IMR-90 (cell line): ENCODE measurements around the gene HS2ST1. TPM values are rescaled to one million over a fixed set of nuclear protein-coding genes. Genes with fewer than 3 reads are reported as not detected.

Source experiments
- ATAC-seq: fragments of 200-7000 bp; cut with Tn5 transposase; 2 replicates; pipeline ENCODE4 v1.9.1; 2020; ENCODE audit warnings: low read depth, mild to moderate bottlenecking, moderate library complexity
- BruUV-seq: library from RNA; stranded (reverse); fragments of 400-500 nt; replicated peaks from 2 replicates; lab custom pipeline; 2021; lab: Mats Ljungman, UMichigan
- CTCF ChIA-PET: fragments of 300-600 bp; formaldehyde crosslinking; extraction: SDS; loops from one replicate; lab custom pipeline; 2021; ENCODE audit warnings: antibody characterized with exemption; lab: Yijun Ruan, JAX
- POLR2A ChIA-PET: fragments of 300-600 bp; sonication (Branson Sonifier 250); formaldehyde crosslinking; loops from one replicate; lab custom pipeline; 2022; ENCODE audit warnings: antibody characterized with exemption; ENCODE audit not compliant: unreplicated experiment; lab: Charles Lee
- DNase-seq: peaks from one replicate; pipeline ENCODE4 v3.0.0; 2013
- H2AFZ ChIP-seq: replicated peaks from 2 replicates; pipeline ENCODE3; 2013; ENCODE audit warnings: low read length, mild to moderate bottlenecking; ENCODE audit not compliant: poor library complexity
- H2AK5ac ChIP-seq: 2 replicates; pipeline ENCODE4 v1.6.1; 2013; ENCODE audit warnings: low read depth, low read length, inconsistent platforms
- H2AK9ac ChIP-seq: replicated peaks from 2 replicates; pipeline ENCODE3; 2013; ENCODE audit warnings: mild to moderate bottlenecking, low read depth, low read length, moderate library complexity; ENCODE audit not compliant: poor library complexity
- H2BK120ac ChIP-seq: 2 replicates; pipeline ENCODE4 v1.6.1; 2013; ENCODE audit warnings: low read depth, low read length, inconsistent platforms
- H2BK15ac ChIP-seq: 3 replicates; pipeline ENCODE4 v1.6.1; 2013; ENCODE audit warnings: low read depth, low read length, inconsistent platforms
- H2BK20ac ChIP-seq: 2 replicates; pipeline ENCODE4 v1.6.1; 2013; ENCODE audit warnings: low read depth, mild to moderate bottlenecking, inconsistent platforms, low read length, moderate library complexity
- H2BK5ac ChIP-seq: 2 replicates; pipeline ENCODE4 v1.6.1; 2013; ENCODE audit warnings: mild to moderate bottlenecking, low read depth, low read length, inconsistent platforms; ENCODE audit not compliant: poor library complexity, severe bottlenecking
- H3K14ac ChIP-seq: replicated peaks from 2 replicates; pipeline ENCODE4 v1.6.1; 2013; ENCODE audit warnings: low read depth, low read length, inconsistent platforms
- H3K18ac ChIP-seq: 2 replicates; pipeline ENCODE4 v1.6.1; 2013; ENCODE audit warnings: low read depth, low read length, control low read depth
- H3K23ac ChIP-seq: 2 replicates; pipeline ENCODE4 v1.6.1; 2013; ENCODE audit warnings: low read depth, low read length, inconsistent platforms
- H3K27ac ChIP-seq: 2 replicates; pipeline ENCODE4 v1.5.1; 2013; ENCODE audit warnings: mild to moderate bottlenecking, control low read depth, low read length; ENCODE audit not compliant: insufficient read depth
- H3K27me3 ChIP-seq: 2 replicates; pipeline ENCODE4 v1.6.1; 2013; ENCODE audit warnings: low read length; ENCODE audit not compliant: control insufficient read depth, insufficient read depth
- H3K36me3 ChIP-seq: 2 replicates; pipeline ENCODE4 v1.6.1; 2013; ENCODE audit warnings: low read length, mixed read lengths; ENCODE audit not compliant: control insufficient read depth, insufficient read depth
- H3K4ac ChIP-seq: 2 replicates; pipeline ENCODE4 v1.6.1; 2013; ENCODE audit warnings: low read depth, low read length, inconsistent platforms
- H3K4me1 ChIP-seq: 2 replicates; pipeline ENCODE4 v1.6.1; 2013; ENCODE audit warnings: low read length, mixed read lengths; ENCODE audit not compliant: control insufficient read depth, insufficient read depth
- H3K4me2 ChIP-seq: 2 replicates; pipeline ENCODE4 v1.6.1; 2013; ENCODE audit warnings: low read depth, mild to moderate bottlenecking, control low read depth, low read length, moderate library complexity
- H3K4me3 ChIP-seq: 2 replicates; pipeline ENCODE4 v1.5.1; 2013; ENCODE audit warnings: low read depth, mild to moderate bottlenecking, control low read depth, low read length, moderate library complexity; ENCODE audit not compliant: insufficient read depth
- H3K56ac ChIP-seq: 2 replicates; pipeline ENCODE4 v1.6.1; 2013; ENCODE audit warnings: low read length, inconsistent platforms; ENCODE audit not compliant: insufficient read depth; ENCODE audit errors: extremely low read depth
- H3K79me1 ChIP-seq, 2 experiments: 2 replicates each; pipeline ENCODE4 v1.6.1; 2013; ENCODE audit warnings: low read length in 2 of 2, inconsistent platforms in 1 of 2, low read depth in 1 of 2
- H3K9ac ChIP-seq: 2 replicates; pipeline ENCODE4 v1.6.1; 2013; ENCODE audit warnings: low read depth, low read length, control low read depth
- H3K9me1 ChIP-seq: 2 replicates; pipeline ENCODE4 v1.6.1; 2013; ENCODE audit warnings: low read length, inconsistent platforms; ENCODE audit not compliant: insufficient read depth
- H3K9me3 ChIP-seq: 2 replicates; pipeline ENCODE4 v1.6.1; 2013; ENCODE audit warnings: low read length; ENCODE audit not compliant: control insufficient read depth, insufficient read depth
- H4K20me1 ChIP-seq: 2 replicates; pipeline ENCODE4 v1.6.1; 2013; ENCODE audit warnings: low read length, inconsistent platforms; ENCODE audit not compliant: insufficient read depth
- H4K5ac ChIP-seq: 2 replicates; pipeline ENCODE4 v1.6.1; 2013; ENCODE audit warnings: mild to moderate bottlenecking, low read depth, low read length, control low read depth
- H4K8ac ChIP-seq, 2 experiments: 2 replicates each; pipeline ENCODE4 v1.6.1; 2013; ENCODE audit warnings: low read depth in 2 of 2, low read length in 2 of 2, control low read depth in 1 of 2, inconsistent platforms in 1 of 2
- H4K91ac ChIP-seq: 2 replicates; pipeline ENCODE4 v1.6.1; 2013; ENCODE audit warnings: low read depth, low read length, inconsistent platforms; ENCODE audit not compliant: insufficient read depth
- BHLHE40 ChIP-seq: fragments of 150-350 bp; IDR thresholded peaks from 2 replicates; pipeline ENCODE4 v1.6.1; 2016; ENCODE audit warnings: mild to moderate bottlenecking, low read depth, low read length
- CEBPB ChIP-seq: IDR thresholded peaks from 2 replicates; pipeline ENCODE4 v1.6.1; 2012; ENCODE audit warnings: low read depth, low read length, improper control_type of control experiment
- CHD1 ChIP-seq: IDR thresholded peaks from 2 replicates; pipeline ENCODE4 v1.6.1; 2012; ENCODE audit warnings: low read depth, low read length, improper control_type of control experiment
- FOS ChIP-seq: fragments of 150-350 bp; IDR thresholded peaks from 2 replicates; pipeline ENCODE4 v1.6.1; 2016; ENCODE audit warnings: low read depth, low read length
- MAFK ChIP-seq: IDR thresholded peaks from 2 replicates; pipeline ENCODE4 v1.6.1; 2012; ENCODE audit warnings: low read depth, low read length, improper control_type of control experiment
- MAZ ChIP-seq: IDR thresholded peaks from 2 replicates; pipeline ENCODE4 v1.6.1; 2012; ENCODE audit warnings: low read depth, mild to moderate bottlenecking, low read length, improper control_type of control experiment, moderate library complexity, borderline replicate concordance
- MXI1 ChIP-seq: IDR thresholded peaks from 2 replicates; pipeline ENCODE4 v1.6.1; 2012; ENCODE audit warnings: low read depth, mild to moderate bottlenecking, low read length, moderate library complexity, borderline replicate concordance
- NFE2L2 ChIP-seq: fragments of 150-350 bp; IDR thresholded peaks from 2 replicates; pipeline ENCODE4 v1.6.1; 2016; ENCODE audit warnings: low read depth, mild to moderate bottlenecking, low read length
- POLR2A ChIP-seq: IDR thresholded peaks from 2 replicates; pipeline ENCODE4 v1.6.1; 2012; ENCODE audit warnings: mild to moderate bottlenecking, low read depth, low read length
- RAD21 ChIP-seq: IDR thresholded peaks from 2 replicates; pipeline ENCODE4 v1.6.1; 2012; ENCODE audit warnings: low read length, improper control_type of control experiment
- RCOR1 ChIP-seq: IDR thresholded peaks from 2 replicates; pipeline ENCODE4 v1.6.1; 2012; ENCODE audit warnings: mild to moderate bottlenecking, low read length, improper control_type of control experiment; ENCODE audit not compliant: insufficient replicate concordance
- RFX5 ChIP-seq: IDR thresholded peaks from 2 replicates; pipeline ENCODE4 v1.8.0; 2012; ENCODE audit warnings: low read depth, mild to moderate bottlenecking, low read length, moderate library complexity
- SMC3 ChIP-seq: fragments of 150-350 bp; IDR thresholded peaks from 2 replicates; pipeline ENCODE4 v1.6.1; 2016; ENCODE audit warnings: low read depth, mild to moderate bottlenecking, antibody characterized with exemption, low read length, moderate library complexity
- WGBS, 2 experiments: methylation state at CpG; one replicate each; pipeline versions ENCODE4 v1.1.5 to v1.1.7; 2013; ENCODE audit warnings: missing lambda C conversion rate in 2 of 2; ENCODE audit not compliant: insufficient read length in 1 of 2; ENCODE audit errors: extremely low coverage in 2 of 2; 5-methylcytosine and 5-hydroxymethylcytosine counted together
- dilution Hi-C: fragments of 300-500 bp; cut with HindIII; formaldehyde crosslinking; loops from one replicate; pipeline ENCODE4 v1.14.3; 2018; ENCODE audit warnings: low sequenced_read_pairs; ENCODE audit not compliant: unreplicated experiment
- in situ Hi-C: fragments of 300-500 bp; cut with MboI; formaldehyde crosslinking; loops from 3 replicates; pipeline ENCODE4 v1.14.3; 2019; ENCODE audit warnings: low sequenced_read_pairs, inconsistent platforms, mixed read lengths
- intact Hi-C: fragments of 100-400 bp; cut with micrococcal nuclease; formaldehyde crosslinking; loops from 2 replicates; pipeline ENCODE4 v1.10.0; 2022
- polyA plus RNA-seq, 3 experiments: library from polyadenylated mRNA; depleted of rRNA; stranded (reverse); fragments of >200 nt; gene quantifications; 2 replicates each; pipeline ENCODE4 v1.2.3, GENCODE V29; 2012; ENCODE audit warnings: low replicate concordance in 1 of 3
- total RNA-seq: library from RNA; depleted of rRNA; stranded (reverse); fragments of >200 nt; gene quantifications from 2 replicates; pipeline ENCODE4 v1.2.3, GENCODE V29; 2012
- TF ChIP-seq, protein P1 (sequence below): fragments of 150-350 bp; IDR thresholded peaks from 2 replicates; pipeline ENCODE4 v1.6.1; 2016; ENCODE audit warnings: low read depth, mild to moderate bottlenecking, low read length, moderate library complexity, borderline replicate concordance
- TF ChIP-seq, protein P2 (sequence below): conservative IDR thresholded peaks from 2 replicates; pipeline ENCODE4 v1.5.1; 2012; ENCODE audit warnings: mild to moderate bottlenecking, low read depth, low read length, improper control_type of control experiment
- TF ChIP-seq, protein P3 (sequence below): fragments of 150-350 bp; IDR thresholded peaks from 2 replicates; pipeline ENCODE4 v1.6.1; 2017; ENCODE audit warnings: mild to moderate bottlenecking, antibody characterized with exemption, low read length, low read depth

The HS2ST1 gene
- total and polyA plus RNA-seq, 2 of the 4 experiments (the other 2 are of a cell fraction): 7.8 to 13.1 TPM

DNA sequence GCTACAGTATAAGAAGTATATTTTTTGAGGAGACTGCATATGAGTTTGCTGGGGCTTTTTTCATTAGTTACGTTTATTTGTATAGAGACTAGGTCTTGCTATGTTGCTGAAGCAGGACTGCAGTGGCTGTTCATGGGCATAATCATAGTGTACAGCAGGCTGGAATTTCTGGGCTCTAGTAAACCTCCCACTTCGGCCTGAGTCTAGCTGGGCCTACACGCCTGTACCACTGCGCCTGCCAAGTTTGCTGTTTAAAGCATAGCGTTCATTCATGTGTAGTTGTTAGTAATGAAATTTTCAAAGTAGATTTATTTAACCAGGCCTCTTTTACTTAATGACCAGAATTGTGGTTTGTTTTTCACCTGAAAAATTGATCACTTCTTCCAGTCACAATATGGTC, 33.8 kb downstream of the HS2ST1 start:
- dilution Hi-C loops: no loop called here

More for the DNA sequence above, 33.8 kb downstream of the HS2ST1 start:
- POLR2A ChIA-PET: no interaction called here
- no peak overlapping the region for H2BK15ac ChIP-seq
- H2AK5ac ChIP-seq: no peak overlapping the region
- no peak overlapping the region for H2AFZ ChIP-seq
- H3K4ac ChIP-seq: no peak overlapping the region
- H2BK20ac ChIP-seq: no peak overlapping the region
- TF ChIP-seq, protein P1, sequence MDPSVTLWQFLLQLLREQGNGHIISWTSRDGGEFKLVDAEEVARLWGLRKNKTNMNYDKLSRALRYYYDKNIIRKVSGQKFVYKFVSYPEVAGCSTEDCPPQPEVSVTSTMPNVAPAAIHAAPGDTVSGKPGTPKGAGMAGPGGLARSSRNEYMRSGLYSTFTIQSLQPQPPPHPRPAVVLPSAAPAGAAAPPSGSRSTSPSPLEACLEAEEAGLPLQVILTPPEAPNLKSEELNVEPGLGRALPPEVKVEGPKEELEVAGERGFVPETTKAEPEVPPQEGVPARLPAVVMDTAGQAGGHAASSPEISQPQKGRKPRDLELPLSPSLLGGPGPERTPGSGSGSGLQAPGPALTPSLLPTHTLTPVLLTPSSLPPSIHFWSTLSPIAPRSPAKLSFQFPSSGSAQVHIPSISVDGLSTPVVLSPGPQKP: no peak
- TF ChIP-seq MAZ (no peak), SMC3 (no peak), NFE2L2 (no peak), MAFK (no peak), POLR2A (no peak), BHLHE40 (no peak), CHD1 (no peak), FOS (no peak), MXI1 (no peak), RAD21 (no peak), RFX5 (no peak), RCOR1 (no peak), CEBPB (no peak)
- TF ChIP-seq, protein P2, sequence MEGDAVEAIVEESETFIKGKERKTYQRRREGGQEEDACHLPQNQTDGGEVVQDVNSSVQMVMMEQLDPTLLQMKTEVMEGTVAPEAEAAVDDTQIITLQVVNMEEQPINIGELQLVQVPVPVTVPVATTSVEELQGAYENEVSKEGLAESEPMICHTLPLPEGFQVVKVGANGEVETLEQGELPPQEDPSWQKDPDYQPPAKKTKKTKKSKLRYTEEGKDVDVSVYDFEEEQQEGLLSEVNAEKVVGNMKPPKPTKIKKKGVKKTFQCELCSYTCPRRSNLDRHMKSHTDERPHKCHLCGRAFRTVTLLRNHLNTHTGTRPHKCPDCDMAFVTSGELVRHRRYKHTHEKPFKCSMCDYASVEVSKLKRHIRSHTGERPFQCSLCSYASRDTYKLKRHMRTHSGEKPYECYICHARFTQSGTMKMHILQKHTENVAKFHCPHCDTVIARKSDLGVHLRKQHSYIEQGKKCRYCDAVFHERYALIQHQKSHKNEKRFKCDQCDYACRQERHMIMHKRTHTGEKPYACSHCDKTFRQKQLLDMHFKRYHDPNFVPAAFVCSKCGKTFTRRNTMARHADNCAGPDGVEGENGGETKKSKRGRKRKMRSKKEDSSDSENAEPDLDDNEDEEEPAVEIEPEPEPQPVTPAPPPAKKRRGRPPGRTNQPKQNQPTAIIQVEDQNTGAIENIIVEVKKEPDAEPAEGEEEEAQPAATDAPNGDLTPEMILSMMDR: no peak
- TF ChIP-seq, protein P3, sequence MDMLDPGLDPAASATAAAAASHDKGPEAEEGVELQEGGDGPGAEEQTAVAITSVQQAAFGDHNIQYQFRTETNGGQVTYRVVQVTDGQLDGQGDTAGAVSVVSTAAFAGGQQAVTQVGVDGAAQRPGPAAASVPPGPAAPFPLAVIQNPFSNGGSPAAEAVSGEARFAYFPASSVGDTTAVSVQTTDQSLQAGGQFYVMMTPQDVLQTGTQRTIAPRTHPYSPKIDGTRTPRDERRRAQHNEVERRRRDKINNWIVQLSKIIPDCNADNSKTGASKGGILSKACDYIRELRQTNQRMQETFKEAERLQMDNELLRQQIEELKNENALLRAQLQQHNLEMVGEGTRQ: no peak
- no peak overlapping the region for H3K23ac ChIP-seq
- in situ Hi-C loops (no loop called here), intact Hi-C loops (no loop called here)
- ATAC-seq (peak; percentile 79), DNase-seq (peak; percentile 45)
- H3K4me2 ChIP-seq: no peak overlapping the region
- no CpG with 5 or more reads among the region's 5 CpGs for WGBS, 2 experiments
- H3K56ac ChIP-seq: no peak overlapping the region
- no peaks in the 10 kb centered on the region for H3K36me3 ChIP-seq
- no peak overlapping the region for H3K9ac ChIP-seq
- no peak overlapping the region for H4K91ac ChIP-seq
- H3K4me1 ChIP-seq: 0 out of 2 replicates have a peak, but pooled peaks cover 2% of the 10 kb centered on the region
- no TSS peak for BruUV-seq
- H3K27me3 ChIP-seq: no peaks in the 10 kb centered on the region
- H2BK120ac ChIP-seq: no peak overlapping the region
- no peak overlapping the region for H3K27ac ChIP-seq
- no peak overlapping the region for H4K5ac ChIP-seq
- CTCF ChIA-PET: no interaction called here
- H4K8ac ChIP-seq: no peak overlapping the region
- H3K18ac ChIP-seq: no peak overlapping the region
- no peaks in the 10 kb centered on the region for H4K20me1 ChIP-seq
- H2BK5ac ChIP-seq: no peak overlapping the region
- H3K14ac ChIP-seq: no peak overlapping the region
- H3K9me1 ChIP-seq: no peaks in the 10 kb centered on the region; the same call in 1 of the 2 replicates
- no peak overlapping the region for H2AK9ac ChIP-seq
- no peaks in the 10 kb centered on the region for H3K9me3 ChIP-seq
- no peak overlapping the region for H3K4me3 ChIP-seq
- H3K79me1 ChIP-seq: peaks cover 12 to 16% of the 10 kb centered on the region in 2 experiments
